ENCODE data around the gene NHLRC4. TPM values are rescaled to one million over a fixed set of nuclear protein-coding genes. Genes with fewer than 3 reads are reported as not detected.

NHLRC4 gene
- total and polyA plus RNA-seq, 4 donors, result 0.17 to 7.0 (median 0.25) TPM; not detected in 1

- TF ChIP-seq ATF3 (IDR thresholded peaks at IDR 0.05), result no peak
- TF ChIP-seq GABPA (IDR thresholded peaks at IDR 0.05 in 1 of 2, conservative IDR thresholded peaks at IDR 0.05 in 1 of 2), result no peak
- no peak for TF ChIP-seq CTCF (IDR thresholded peaks at IDR 0.05; ENCODE audit: low read depth, low read length, missing input control)
These were observed 25.2 kb downstream of the NHLRC4 start (continued) for GRCh38 chr16:591892-592517.

GRCh38 chr16:592518-593306, 25.9 kb downstream of the NHLRC4 start:
- Histone ChIP-seq H3K4me1 (ENCODE audit: control insufficient read depth in 4 of 4, insufficient read depth in 4 of 4, low read length in 3 of 4) (peaks cover 22 to 73% (median 60%) of the 10 kb centered on the region in 4 donors), H3K36me3 (ENCODE audit: control insufficient read depth in 4 of 4, insufficient read depth in 3 of 4, low read depth in 1 of 4, low read length in 3 of 4) (no peaks in the 10 kb centered on the region)
- DNase-seq (ENCODE audit: low spot score), result no peak

More at GRCh38 chr16:592518-593306, 25.9 kb downstream of the NHLRC4 start:
- Histone ChIP-seq H3K9ac (ENCODE audit: low read depth in 1 of 2, low read length in 2 of 2) (no peak overlapping the region), H3K27ac (ENCODE audit: low read depth in 1 of 2, low read length in 2 of 2) (peak overlapping the region; percentile 81 to 88), H3K27me3 (ENCODE audit: control insufficient read depth in 4 of 4, insufficient read depth in 4 of 4, low read length in 3 of 4) (no peaks in the 10 kb centered on the region), H3K4me3 (ENCODE audit: low read depth in 1 of 3, low read length in 3 of 3) (no peak overlapping the region), H3K9me3 (ENCODE audit: control insufficient read depth in 4 of 4, low read length in 3 of 4) (no peaks in the 10 kb centered on the region)
- WGBS, result 43% methylated on average over 24 of the region's 24 CpGs
- peak; percentile 73 for TF ChIP-seq MAX (IDR thresholded peaks at IDR 0.05)
- TF ChIP-seq RXRA (IDR thresholded peaks at IDR 0.05), result peak in 1 of 2 donors; percentile 60
- TF ChIP-seq SP1 (IDR thresholded peaks at IDR 0.05), result peak; percentile 13
- no peak for TF ChIP-seq JUND (IDR thresholded peaks at IDR 0.05)
- TF ChIP-seq NR2F2 (IDR thresholded peaks at IDR 0.05), result no peak
- peak in 1 of 2 donors; percentile 35 for TF ChIP-seq GABPA (IDR thresholded peaks at IDR 0.05 in 1 of 2, conservative IDR thresholded peaks at IDR 0.05 in 1 of 2)
- no peak for TF ChIP-seq YY1 (IDR thresholded peaks at IDR 0.05)
- TF ChIP-seq ZBTB33 (IDR thresholded peaks at IDR 0.05), result no peak
- TF ChIP-seq HNF4G (IDR thresholded peaks at IDR 0.05), result no peak
- TF ChIP-seq HNF4A (conservative IDR thresholded peaks at IDR 0.05), result peak; percentile 56 to 72
- TF ChIP-seq FOXA2 (IDR thresholded peaks at IDR 0.05), result no peak
- no peak for TF ChIP-seq REST (IDR thresholded peaks at IDR 0.05)
- TF ChIP-seq FOXA1 (IDR thresholded peaks at IDR 0.05), result no peak
- no peak for TF ChIP-seq CTCF (IDR thresholded peaks at IDR 0.05; ENCODE audit: low read depth, low read length, missing input control)
- no peak for TF ChIP-seq ATF3 (IDR thresholded peaks at IDR 0.05)
- TF ChIP-seq EGR1 (IDR thresholded peaks at IDR 0.05; ENCODE audit: low read depth in 2 of 2), result no peak
- no peak for TF ChIP-seq TAF1 (conservative IDR thresholded peaks at IDR 0.05)
- TF ChIP-seq RAD21 (IDR thresholded peaks at IDR 0.05), result no peak

Data from liver (tissue), 9 donors.